ENCODE measurements around the gene EGLN3.

GRCh38 chr14:33934043-33934750, 16.7 kb downstream of the EGLN3 start:
- no peak for TF ChIP-seq POU2F2 (IDR thresholded peaks at IDR 0.05; ENCODE audit: low read depth, low read length)
- TF ChIP-seq POLR2A (IDR thresholded peaks at IDR 0.05; ENCODE audit: low read depth, low read length): no peak
